Mesodermal cell (in vitro differentiated cells): ENCODE data around the gene FMN1.

Experiments
- H3K27ac ChIP-seq: 2 replicates; pipeline ENCODE4 v1.7.0; 2013; ENCODE audit warnings: mild to moderate bottlenecking, low read depth, low read length, moderate library complexity; ENCODE audit not compliant: severe bottlenecking
- H3K36me3 ChIP-seq: 2 replicates; pipeline ENCODE4 v1.7.1; 2013; ENCODE audit warnings: mild to moderate bottlenecking, low read length, moderate library complexity; ENCODE audit not compliant: control insufficient read depth, insufficient read depth
- H3K4me1 ChIP-seq: one replicate; pipeline ENCODE4 v1.7.1; 2013; ENCODE audit warnings: mild to moderate bottlenecking, low read length; ENCODE audit not compliant: insufficient read depth, control insufficient read depth, poor library complexity, severe bottlenecking
- H3K4me3 ChIP-seq: 2 replicates; pipeline ENCODE4 v1.7.0; 2013; ENCODE audit warnings: low read length, control low read depth, mild to moderate bottlenecking; ENCODE audit not compliant: insufficient read depth, poor library complexity, severe bottlenecking; ENCODE audit errors: extremely low read depth
- H3K9me3 ChIP-seq: 2 replicates; pipeline ENCODE4 v1.7.1; 2013; ENCODE audit warnings: mild to moderate bottlenecking, low read length, moderate library complexity; ENCODE audit not compliant: control insufficient read depth
- WGBS, 2 experiments: methylation state at CpG; one replicate each; pipeline ENCODE4 v1.1.5; 2013; ENCODE audit warnings: missing lambda C conversion rate in 2 of 2; ENCODE audit not compliant: insufficient coverage in 2 of 2; 5-methylcytosine and 5-hydroxymethylcytosine counted together

The FMN1 gene

GRCh38 chr15:33107950-33108349 lies 86.6 kb downstream of the FMN1 start:
- 80 to 88% methylated on average over 1 to 2 of the region's 2 CpGs for WGBS, 2 experiments
- Histone ChIP-seq H3K27ac (no peak overlapping the region), H3K4me3 (no peak overlapping the region), H3K4me1 (no peaks in the 10 kb centered on the region), H3K9me3 (no peaks in the 10 kb centered on the region), H3K36me3 (no peaks in the 10 kb centered on the region)

- no peak overlapping the region for H3K4me3 ChIP-seq
- H3K27ac ChIP-seq: no peak overlapping the region
- no peaks in the 10 kb centered on the region for H3K9me3 ChIP-seq
- H3K36me3 ChIP-seq: no peaks in the 10 kb centered on the region
- no peaks in the 10 kb centered on the region for H3K4me1 ChIP-seq
- WGBS, 2 experiments: 86% methylated on average over 1 of the region's 2 CpGs; no CpG with 5 or more reads in 1 of the 2 experiments
Measured at GRCh38 chr15:33104212-33104611, 90.3 kb downstream of the FMN1 start.

GRCh38 chr15:33101036-33101435 lies 93.5 kb downstream of the FMN1 start:
- H3K36me3 ChIP-seq: no peaks in the 10 kb centered on the region
- H3K4me1 ChIP-seq: peaks cover 13% of the 10 kb centered on the region
- WGBS, 2 experiments: no CpG with 5 or more reads among the region's 3 CpGs
- H3K4me3 ChIP-seq: no peak overlapping the region
- no peaks in the 10 kb centered on the region for H3K9me3 ChIP-seq
- no peak overlapping the region for H3K27ac ChIP-seq

GRCh38 chr15:33100314-33100713 lies 94.2 kb downstream of the FMN1 start:
- Histone ChIP-seq H3K4me3 (no peak overlapping the region), H3K4me1 (peaks cover 13% of the 10 kb centered on the region), H3K27ac (no peak overlapping the region), H3K9me3 (no peaks in the 10 kb centered on the region), H3K36me3 (no peaks in the 10 kb centered on the region)
- WGBS, 2 experiments: 82 to 100% methylated on average over 1 to 2 of the region's 3 CpGs

- 83% methylated on average over 1 of the region's 1 CpG; no CpG with 5 or more reads in 1 of the 2 experiments for WGBS, 2 experiments
- no peaks in the 10 kb centered on the region for H3K36me3 ChIP-seq
- no peak overlapping the region for H3K27ac ChIP-seq
- peaks cover 13% of the 10 kb centered on the region for H3K4me1 ChIP-seq
- no peaks in the 10 kb centered on the region for H3K9me3 ChIP-seq
- H3K4me3 ChIP-seq: no peak overlapping the region
Measured at GRCh38 chr15:33099739-33100138, 94.8 kb downstream of the FMN1 start.

- 94 to 100% methylated on average over 2 of the region's 3 CpGs for WGBS, 2 experiments
Measured at GRCh38 chr15:33099213-33099612, 95.3 kb downstream of the FMN1 start.

GRCh38 chr15:33098094-33099058 lies 96.1 kb downstream of the FMN1 start:
- H3K36me3 ChIP-seq: no peaks in the 10 kb centered on the region
- H3K4me3 ChIP-seq: no peak overlapping the region
- no peaks in the 10 kb centered on the region for H3K9me3 ChIP-seq
- 85 to 87% methylated on average over 4 to 5 of the region's 7 CpGs for WGBS, 2 experiments
- peaks cover 13% of the 10 kb centered on the region for H3K4me1 ChIP-seq
- peak overlapping the region; percentile 52 for H3K27ac ChIP-seq

More at GRCh38 chr15:33099213-33099612, 95.3 kb downstream of the FMN1 start:
- H3K4me1 ChIP-seq: peaks cover 13% of the 10 kb centered on the region
- H3K27ac ChIP-seq: no peak overlapping the region
- no peak overlapping the region for H3K4me3 ChIP-seq
- H3K9me3 ChIP-seq: no peaks in the 10 kb centered on the region
- no peaks in the 10 kb centered on the region for H3K36me3 ChIP-seq

GRCh38 chr15:33096134-33096533 lies 98.4 kb downstream of the FMN1 start:
- Histone ChIP-seq H3K4me1 (peaks cover 17% of the 10 kb centered on the region), H3K36me3 (no peaks in the 10 kb centered on the region), H3K9me3 (no peaks in the 10 kb centered on the region), H3K27ac (no peak overlapping the region), H3K4me3 (no peak overlapping the region)
- 100% methylated on average over 3 of the region's 3 CpGs for WGBS, 2 experiments

- Histone ChIP-seq H3K9me3 (no peaks in the 10 kb centered on the region), H3K27ac (no peak overlapping the region), H3K4me1 (peaks cover 17% of the 10 kb centered on the region), H3K4me3 (no peak overlapping the region), H3K36me3 (no peaks in the 10 kb centered on the region)
- no CpG with 5 or more reads among the region's 2 CpGs for WGBS, 2 experiments
Measured at GRCh38 chr15:33095641-33096040, 98.9 kb downstream of the FMN1 start.

GRCh38 chr15:33094336-33094735 lies 100.2 kb downstream of the FMN1 start:
- Histone ChIP-seq H3K36me3 (no peaks in the 10 kb centered on the region), H3K4me1 (peaks cover 17% of the 10 kb centered on the region), H3K27ac (no peak overlapping the region), H3K4me3 (no peak overlapping the region), H3K9me3 (no peaks in the 10 kb centered on the region)
- WGBS, 2 experiments: 83 to 100% methylated on average over 1 of the region's 2 CpGs

- Histone ChIP-seq H3K27ac (no peak overlapping the region), H3K4me3 (no peak overlapping the region), H3K9me3 (no peaks in the 10 kb centered on the region), H3K36me3 (no peaks in the 10 kb centered on the region), H3K4me1 (peaks cover 10% of the 10 kb centered on the region)
- WGBS, 2 experiments: no CpG with 5 or more reads among the region's 2 CpGs
Measured at GRCh38 chr15:33093222-33093621, 101.3 kb downstream of the FMN1 start.
